NCI-H748 (cell line): ENCODE measurements around the gene ALKBH8.
A peak's percentile ranks its signal among the peaks of the same experiment; 100 is the strongest.
"Not testable (repeated sequence)": the region's sequence is repeated elsewhere in the genome, so short reads cannot be mapped to it uniquely, and the experiment has no call there.

Experiments
- DNase-seq: peaks from one replicate; lab custom pipeline; 2025; ENCODE audit not compliant: unreplicated experiment; lab: John Stamatoyannopoulos, UW

The ALKBH8 gene

GRCh38 chr11:107565219-107565937 is at the start of gene ALKBH8:
TSS of gene ALKBH8 (minus strand) at chr11:107565735. CDS start at chr11:107560893, 4,842 bp downstream.
- peak; percentile 66 for DNase-seq

GRCh38 chr11:107612445-107612844 is 46.9 kb upstream of the ALKBH8 start:
- no peak for DNase-seq

- no peak for DNase-seq
These were observed 44.1 kb upstream of the ALKBH8 start for GRCh38 chr11:107609400-107610218.

GRCh38 chr11:107608809-107609208 is 43.3 kb upstream of the ALKBH8 start:
- DNase-seq = no peak

GRCh38 chr11:107606141-107606540 is 40.6 kb upstream of the ALKBH8 start:
- no peak for DNase-seq

- no peak for DNase-seq
These were observed 39.8 kb upstream of the ALKBH8 start for GRCh38 chr11:107605061-107606006.

- DNase-seq = peak; percentile 1
These were observed 32.9 kb upstream of the ALKBH8 start for GRCh38 chr11:107598225-107599139.

- DNase-seq = no peak
These were observed 29.2 kb upstream of the ALKBH8 start for GRCh38 chr11:107594736-107595135.

- peak; percentile 11 for DNase-seq
These were observed 28.4 kb upstream of the ALKBH8 start for GRCh38 chr11:107593951-107594350.

GRCh38 chr11:107592813-107593212 is 27.3 kb upstream of the ALKBH8 start:
- no peak for DNase-seq

GRCh38 chr11:107592231-107592590 is 26.7 kb upstream of the ALKBH8 start:
- peak; percentile 35 for DNase-seq

- peak; percentile 39 for DNase-seq
These were observed 26.1 kb upstream of the ALKBH8 start for GRCh38 chr11:107591378-107592230.

- peak; percentile 35 for DNase-seq
These were observed 25.2 kb upstream of the ALKBH8 start, which contains the start of gene ELMOD1 for GRCh38 chr11:107590460-107591377. TSS of gene ELMOD1 (plus strand) at chr11:107591147. CDS start at chr11:107618190, 27,043 bp downstream.

- DNase-seq = no peak
These were observed 21.9 kb upstream of the ALKBH8 start for GRCh38 chr11:107587306-107587979.

- no peak for DNase-seq
These were observed 18.2 kb upstream of the ALKBH8 start for GRCh38 chr11:107583629-107584195.

- DNase-seq = no peak
These were observed 15.6 kb upstream of the ALKBH8 start for GRCh38 chr11:107581147-107581546.

- DNase-seq = not testable (repeated sequence)
These were observed 13.6 kb upstream of the ALKBH8 start for GRCh38 chr11:107579169-107579568.
